GM21447 (cell line): Measurements from ENCODE around the gene PRKCB.

ENCODE experiments used
- ATAC-seq: cut with Tn5 transposase; IDR thresholded peaks from one replicate; pipeline ENCODE4 v1.9.1; 2021; ENCODE audit not compliant: unreplicated experiment

Gene PRKCB

GRCh38 chr16:23962001-23962400, 126.2 kb downstream of the PRKCB start:
- ATAC-seq, result no peak

- ATAC-seq, result no peak
Measured at GRCh38 chr16:23964136-23964535, 128.4 kb downstream of the PRKCB start.

- ATAC-seq, result no peak
Measured at GRCh38 chr16:23965137-23965733, 129.5 kb downstream of the PRKCB start.

- no peak for ATAC-seq
Measured at GRCh38 chr16:23966597-23967394, 131.0 kb downstream of the PRKCB start.

- ATAC-seq, result no peak
Measured at GRCh38 chr16:23967775-23968174, 132.0 kb downstream of the PRKCB start.

- ATAC-seq, result no peak
Measured at GRCh38 chr16:23968176-23968575, 132.4 kb downstream of the PRKCB start.

- ATAC-seq, result no peak
Measured at GRCh38 chr16:23969468-23970297, 133.9 kb downstream of the PRKCB start.

- no peak for ATAC-seq
Measured at GRCh38 chr16:23974223-23974622, 138.4 kb downstream of the PRKCB start.

- ATAC-seq, result no peak
Measured at GRCh38 chr16:23975293-23975692, 139.5 kb downstream of the PRKCB start.

- no peak for ATAC-seq
Measured at GRCh38 chr16:23976091-23976490, 140.3 kb downstream of the PRKCB start.

- no peak for ATAC-seq
Measured at GRCh38 chr16:23976524-23976923, 140.7 kb downstream of the PRKCB start.

GRCh38 chr16:23979441-23979840, 143.7 kb downstream of the PRKCB start:
- no peak for ATAC-seq

- ATAC-seq, result no peak
Measured at GRCh38 chr16:23979982-23980381, 144.2 kb downstream of the PRKCB start.

- no peak for ATAC-seq
Measured at GRCh38 chr16:23981429-23982399, 145.9 kb downstream of the PRKCB start.

- no peak for ATAC-seq
Measured at GRCh38 chr16:23986455-23986854, 150.7 kb downstream of the PRKCB start.

GRCh38 chr16:23987443-23987842, 151.7 kb downstream of the PRKCB start:
- ATAC-seq, result peak; percentile 96

- no peak for ATAC-seq
Measured at GRCh38 chr16:23990507-23990906, 154.7 kb downstream of the PRKCB start.

GRCh38 chr16:23991066-23991465, 155.3 kb downstream of the PRKCB start:
- no peak for ATAC-seq

GRCh38 chr16:23994615-23995014, 158.8 kb downstream of the PRKCB start:
- ATAC-seq, result no peak

GRCh38 chr16:23996258-23996955, 160.6 kb downstream of the PRKCB start:
- ATAC-seq, result no peak
